ENCODE data around the gene GPR141.

Gene GPR141, protein sequence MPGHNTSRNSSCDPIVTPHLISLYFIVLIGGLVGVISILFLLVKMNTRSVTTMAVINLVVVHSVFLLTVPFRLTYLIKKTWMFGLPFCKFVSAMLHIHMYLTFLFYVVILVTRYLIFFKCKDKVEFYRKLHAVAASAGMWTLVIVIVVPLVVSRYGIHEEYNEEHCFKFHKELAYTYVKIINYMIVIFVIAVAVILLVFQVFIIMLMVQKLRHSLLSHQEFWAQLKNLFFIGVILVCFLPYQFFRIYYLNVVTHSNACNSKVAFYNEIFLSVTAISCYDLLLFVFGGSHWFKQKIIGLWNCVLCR

DNA sequence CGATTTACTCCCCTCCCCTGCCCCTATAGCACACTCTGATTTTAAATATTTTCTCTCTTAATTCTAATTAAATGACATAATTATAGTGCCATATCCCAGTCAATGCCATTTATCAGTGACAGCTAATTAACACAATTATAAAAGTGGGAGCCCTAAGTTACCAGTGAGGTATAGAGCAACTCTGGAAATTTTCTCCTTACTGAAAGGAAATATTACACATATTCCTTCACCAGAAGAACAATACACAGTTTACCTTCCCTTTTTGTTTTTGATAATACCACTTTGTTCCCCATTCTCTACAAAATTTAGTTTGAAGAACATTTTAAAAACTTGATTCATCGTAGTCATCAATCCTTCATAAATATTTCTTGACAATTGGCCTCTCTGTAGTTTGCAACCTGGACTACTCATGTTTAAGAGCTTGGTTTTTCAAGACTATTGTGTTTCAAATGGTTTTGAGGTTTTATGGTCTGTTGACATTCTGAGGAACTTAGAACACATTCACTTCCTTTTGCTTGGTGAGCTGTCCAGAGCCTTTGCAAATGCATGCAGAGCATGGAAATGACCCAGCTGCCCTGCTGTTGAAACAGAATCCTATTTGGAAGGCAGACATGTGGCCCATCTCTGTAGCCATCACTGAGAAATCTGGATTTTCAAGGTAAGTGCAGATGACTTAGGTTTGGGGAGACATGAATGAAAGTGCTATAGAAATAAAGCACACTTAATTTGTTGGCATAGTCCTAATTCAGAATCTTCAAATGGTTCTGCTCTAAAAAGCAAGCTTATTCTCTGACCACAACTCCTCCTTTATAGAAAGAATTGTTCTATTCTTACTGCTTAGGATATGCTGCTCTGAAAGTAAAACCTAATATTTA lies at the start of gene GPR141:
TSS of gene GPR141 (plus strand) at position 521 of the 875 bp plus-strand sequence. CDS start 56,628 bp downstream, outside the sequence.
- peak; percentile 44 for DNase-seq (ENCODE audit: low read depth, low spot score)

GRCh38 chr7:37635346-37635745 lies 48.2 kb upstream of the GPR141 start:
- DNase-seq (ENCODE audit: low read depth, low spot score) = no peak

DNA sequence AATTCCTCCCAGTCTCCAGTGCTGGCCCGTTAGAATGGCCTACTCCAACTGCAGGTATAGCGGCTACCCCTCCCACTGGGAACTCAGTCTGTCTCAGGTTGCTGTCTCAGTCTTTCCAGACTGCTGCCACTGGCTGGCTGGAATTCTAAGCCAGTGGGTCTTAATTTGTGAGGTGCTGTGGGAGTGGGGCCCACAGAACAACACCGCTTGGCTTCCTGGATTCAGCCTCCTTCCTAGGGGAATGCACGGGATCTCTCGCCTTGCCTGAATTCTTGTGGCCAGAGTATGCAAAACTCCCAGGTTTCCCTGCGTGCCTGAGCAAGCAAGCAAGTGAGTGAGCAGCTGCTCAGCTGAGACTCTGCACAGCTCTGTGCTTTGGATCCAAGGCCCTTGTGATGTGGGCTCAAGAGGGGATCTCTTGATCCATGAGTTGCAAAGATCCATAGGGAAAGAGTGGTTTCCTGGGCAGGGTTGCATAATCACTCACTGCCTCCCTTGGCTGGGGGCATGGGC lies 41.5 kb upstream of the GPR141 start:
- peak; percentile 11 for DNase-seq (ENCODE audit: low read depth, low spot score)

DNA sequence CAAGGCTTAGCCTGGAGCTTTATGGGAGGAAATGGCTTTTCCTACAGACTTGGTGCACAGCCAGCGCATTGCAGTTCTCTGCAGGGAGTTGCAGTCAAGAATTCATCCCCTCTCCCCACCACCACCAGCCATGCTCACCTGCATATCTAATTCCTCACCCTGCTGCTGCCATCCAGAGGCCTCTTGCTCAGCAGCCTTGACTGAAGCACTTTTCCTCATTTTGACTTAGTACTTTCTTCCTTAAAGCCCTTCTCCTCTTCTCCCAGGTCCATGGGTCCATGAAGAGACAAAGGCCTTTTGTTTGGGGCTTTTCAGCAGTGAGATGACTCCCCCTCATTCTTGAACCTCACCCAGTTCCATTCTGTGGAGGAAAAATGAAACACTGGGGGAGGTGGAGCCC lies 39.7 kb upstream of the GPR141 start:
- peak; percentile 69 for DNase-seq (ENCODE audit: low read depth, low spot score)

GRCh38 chr7:37645282-37646050 lies 38.1 kb upstream of the GPR141 start:
- no peak for DNase-seq (ENCODE audit: low read depth, low spot score)

- DNase-seq (ENCODE audit: low read depth, low spot score) = no peak
These were observed 26.5 kb upstream of the GPR141 start for GRCh38 chr7:37656913-37657530.

- no peak for DNase-seq (ENCODE audit: low read depth, low spot score)
These were observed 25.8 kb upstream of the GPR141 start for GRCh38 chr7:37657816-37658215.

DNA sequence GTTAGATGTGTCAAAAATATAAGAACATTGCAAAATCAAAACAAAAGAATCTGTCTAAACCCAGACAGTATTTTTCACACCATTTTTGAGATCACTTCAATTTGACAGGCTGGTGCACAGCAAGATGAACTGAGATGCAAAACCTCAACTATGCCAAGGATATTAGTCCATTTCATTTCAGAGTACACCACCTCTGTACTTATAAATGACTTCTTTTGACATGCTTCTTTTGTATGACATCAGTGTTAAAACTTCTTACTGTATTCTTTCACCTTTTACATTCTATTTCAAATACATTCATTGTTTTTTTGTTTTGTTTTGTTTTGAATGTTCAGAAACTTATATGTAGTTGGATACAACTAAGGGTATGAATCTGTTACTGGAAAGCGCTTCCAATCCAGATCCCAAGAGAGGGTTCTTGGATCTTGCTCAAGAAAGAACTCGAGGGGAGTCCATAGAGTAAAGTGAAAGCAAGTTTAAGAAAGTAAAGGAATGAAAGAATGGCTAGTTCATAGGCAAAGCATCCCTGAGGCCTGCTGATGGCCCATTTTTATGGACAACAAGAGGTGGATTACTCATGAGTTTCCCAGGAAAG lies 23.5 kb upstream of the GPR141 start:
- DNase-seq (ENCODE audit: low read depth, low spot score) = no peak

- no peak for DNase-seq (ENCODE audit: low read depth, low spot score)
These were observed 23.0 kb upstream of the GPR141 start for GRCh38 chr7:37660614-37661013.

- DNase-seq (ENCODE audit: low read depth, low spot score) = no peak
These were observed 19.9 kb upstream of the GPR141 start for GRCh38 chr7:37663693-37664092.

GRCh38 chr7:37665352-37666022 lies 18.1 kb upstream of the GPR141 start:
- no peak for DNase-seq (ENCODE audit: low read depth, low spot score)

GRCh38 chr7:37666026-37666799 lies 17.4 kb upstream of the GPR141 start:
- DNase-seq (ENCODE audit: low read depth, low spot score) = no peak

GRCh38 chr7:37669818-37670217 lies 13.7 kb upstream of the GPR141 start:
- DNase-seq (ENCODE audit: low read depth, low spot score) = no peak

- no peak for DNase-seq (ENCODE audit: low read depth, low spot score)
These were observed 13.1 kb upstream of the GPR141 start for GRCh38 chr7:37670436-37670835.

- DNase-seq (ENCODE audit: low read depth, low spot score) = no peak
These were observed 11.7 kb upstream of the GPR141 start for GRCh38 chr7:37671876-37672275.

GRCh38 chr7:37672926-37673325 lies 10.6 kb upstream of the GPR141 start:
- no peak for DNase-seq (ENCODE audit: low read depth, low spot score)

- no peak for DNase-seq (ENCODE audit: low read depth, low spot score)
These were observed 10.0 kb upstream of the GPR141 start for GRCh38 chr7:37673523-37673922.

DNA sequence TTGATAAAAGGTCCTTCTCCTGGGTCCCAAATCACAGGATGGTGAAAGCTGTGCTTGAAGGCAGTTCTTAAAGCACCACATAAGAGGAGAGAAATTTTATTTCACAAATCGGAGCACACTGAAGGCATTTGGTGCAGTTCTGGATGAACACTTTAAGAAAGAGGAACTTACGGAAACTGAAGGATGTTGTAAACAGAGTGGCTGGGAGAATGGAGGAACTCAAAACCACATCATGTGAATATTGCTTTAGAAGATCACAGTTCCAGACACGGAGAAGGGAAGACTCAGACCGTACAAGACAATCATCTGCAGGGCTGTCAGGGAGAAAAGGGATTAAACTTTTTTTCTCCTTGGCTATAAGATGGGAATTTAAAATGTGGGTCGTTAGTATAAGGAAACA lies 9.0 kb upstream of the GPR141 start:
- DNase-seq (ENCODE audit: low read depth, low spot score) = no peak

DNA sequence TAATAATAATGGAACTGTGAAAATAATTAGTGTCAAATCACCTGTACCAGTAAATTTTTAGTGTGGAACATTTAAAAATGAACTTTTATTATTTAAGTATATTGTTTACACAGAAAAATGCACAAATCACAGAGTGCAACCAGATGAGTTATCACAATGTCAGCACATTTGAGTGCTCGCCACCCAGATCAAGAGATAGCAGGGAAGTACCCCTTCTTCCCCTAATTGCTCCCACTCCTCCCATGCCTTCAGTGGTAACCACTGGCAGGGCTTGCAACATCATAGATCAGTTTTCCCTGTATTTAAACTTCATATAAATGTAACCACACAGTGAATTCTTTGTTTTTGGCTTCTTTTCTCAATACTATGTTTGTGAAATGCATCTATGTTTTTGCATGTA lies 7.8 kb upstream of the GPR141 start:
- DNase-seq (ENCODE audit: low read depth, low spot score) = no peak

DNA sequence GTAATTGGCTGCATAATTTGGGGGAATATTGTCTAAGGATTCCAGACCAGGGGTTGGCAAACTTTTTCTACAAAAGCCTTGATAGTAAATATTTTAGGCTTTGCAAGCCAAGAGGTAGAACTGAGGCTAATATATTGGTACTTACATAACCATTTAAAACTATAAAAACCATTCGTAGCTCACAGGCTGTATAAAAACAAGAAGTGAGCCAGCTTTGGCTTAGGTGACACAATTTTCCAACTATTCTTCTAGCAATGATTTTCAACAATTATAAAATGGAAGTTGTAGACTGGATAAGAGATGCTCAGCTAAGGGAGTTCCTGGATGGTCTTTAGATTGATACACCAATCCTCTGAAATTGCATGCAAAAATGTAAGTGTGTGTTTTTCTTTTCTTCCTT lies 1.4 kb downstream of the GPR141 start:
- no peak for DNase-seq (ENCODE audit: low read depth, low spot score)
